GM12872 (cell line): Measurements from ENCODE around the gene SRPX2.
A peak's percentile ranks its signal among the peaks of the same experiment; 100 is the strongest.

Experiments used
- CTCF ChIP-seq: IDR thresholded peaks from 3 replicates; pipeline ENCODE4 v1.5.1; 2011; ENCODE audit warnings: low read depth, mild to moderate bottlenecking, low read length, moderate library complexity; ENCODE audit not compliant: insufficient read depth

Gene SRPX2

GRCh38 chrX:100611951-100612350 is 32.0 kb upstream of the SRPX2 start:
- no peak for TF ChIP-seq CTCF

- TF ChIP-seq CTCF = peak; percentile 65
Measured at GRCh38 chrX:100615005-100615404, 29.0 kb upstream of the SRPX2 start.

DNA sequence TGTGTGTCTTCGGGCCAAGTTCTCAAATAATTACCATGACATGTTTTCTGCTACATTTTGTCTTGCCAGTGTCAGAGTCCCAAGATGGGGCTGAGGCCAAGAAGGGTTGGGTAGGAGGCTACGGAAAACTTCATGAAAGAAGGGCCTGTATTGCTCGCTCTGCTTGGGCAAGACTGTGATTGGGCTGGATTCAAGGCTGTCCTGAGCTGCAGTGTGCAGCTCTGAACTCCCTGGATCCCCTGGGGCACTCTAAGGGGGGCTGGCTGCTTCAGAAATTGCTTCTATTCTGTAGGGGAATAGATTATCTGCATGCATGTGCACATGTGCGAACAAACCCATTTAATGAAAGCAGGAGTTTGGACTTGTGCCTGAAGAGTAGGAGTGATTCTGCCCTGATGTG is 21.0 kb upstream of the SRPX2 start:
- no peak for TF ChIP-seq CTCF

- no peak for TF ChIP-seq CTCF
Measured at GRCh38 chrX:100625985-100626491, 18.0 kb upstream of the SRPX2 start.

GRCh38 chrX:100635040-100635439 is 9.0 kb upstream of the SRPX2 start:
- no peak for TF ChIP-seq CTCF

GRCh38 chrX:100635989-100636320 is 8.0 kb upstream of the SRPX2 start:
- TF ChIP-seq CTCF = no peak

GRCh38 chrX:100636321-100636991 is 7.5 kb upstream of the SRPX2 start, which contains the start of gene TSPAN6:
TSPAN6 (minus strand) TSS chrX:100636806; CDS start chrX:100636694, 112 bp downstream.
- TF ChIP-seq CTCF = peak; percentile 41; the same call in 2 of the 3 replicates
